CD4-positive, alpha-beta memory T cell (primary cell): ENCODE results near the gene ESPNL. TPM values are rescaled to one million over a fixed set of nuclear protein-coding genes. Genes with fewer than 3 reads are reported as not detected.

Source experiments
- CTCF ChIA-PET: fragments of 350-600 bp; sonication (Branson Sonifier 250); formaldehyde crosslinking; loops from one replicate; lab custom pipeline; 2021; ENCODE audit warnings: inconsistent platforms; ENCODE audit not compliant: partially characterized antibody; lab: Charles Lee
- POLR2A ChIA-PET: fragments of 350-600 bp; sonication (Branson Sonifier 250); formaldehyde crosslinking; loops from one replicate; lab custom pipeline; 2021; ENCODE audit not compliant: partially characterized antibody; lab: Charles Lee
- DNase-seq, 5 donors: peaks; one replicate each; pipeline versions ENCODE4 v3.0.0 to v3.0.0-alpha.2; 2020 to 2022; ENCODE audit warnings: mixed read lengths in 1 of 5
- H3K27ac ChIP-seq: one replicate; pipeline ENCODE4 v1.7.0; 2013; ENCODE audit warnings: low read depth, low read length
- H3K27me3 ChIP-seq: 2 replicates; pipeline ENCODE4 v1.7.0; 2013; ENCODE audit warnings: mild to moderate bottlenecking, low read length, moderate library complexity; ENCODE audit not compliant: insufficient read depth
- H3K36me3 ChIP-seq: 2 replicates; pipeline ENCODE4 v1.7.0; 2013; ENCODE audit warnings: mild to moderate bottlenecking, low read length, moderate library complexity; ENCODE audit not compliant: insufficient read depth
- H3K4me1 ChIP-seq: 2 replicates; pipeline ENCODE4 v1.7.0; 2013; ENCODE audit warnings: mild to moderate bottlenecking, low read length, moderate library complexity; ENCODE audit not compliant: insufficient read depth
- H3K4me3 ChIP-seq, 2 donors: one replicate each; pipeline ENCODE4 v1.7.0; 2013; ENCODE audit warnings: low read length in 2 of 2, mild to moderate bottlenecking in 1 of 2
- H3K9me3 ChIP-seq, 2 donors: one replicate each; pipeline ENCODE4 v1.7.0; 2013; ENCODE audit warnings: low read length in 2 of 2, control low read depth in 1 of 2; ENCODE audit not compliant: control insufficient read depth in 1 of 2
- H3K27ac Mint-ChIP-seq, 7 donors: one replicate each; pipeline ENCODE4 v1.8.0; 2020 to 2021; ENCODE audit warnings: mixed read lengths in 7 of 7, mild to moderate bottlenecking in 6 of 7, inconsistent platforms in 3 of 7, moderate library complexity in 3 of 7
- H3K27me3 Mint-ChIP-seq, 2 donors: one replicate each; pipeline ENCODE4 v1.8.0; 2020 to 2021; ENCODE audit warnings: mixed read lengths in 2 of 2
- H3K36me3 Mint-ChIP-seq, 2 donors: one replicate each; pipeline ENCODE4 v1.8.0; 2020 to 2021; ENCODE audit warnings: mixed read lengths in 2 of 2, inconsistent platforms in 1 of 2, mild to moderate bottlenecking in 1 of 2
- H3K4me1 Mint-ChIP-seq, 4 donors: one replicate each; pipeline ENCODE4 v1.8.0; 2020 to 2021; ENCODE audit warnings: mixed read lengths in 4 of 4, mild to moderate bottlenecking in 1 of 4
- H3K4me3 Mint-ChIP-seq, 8 donors: one replicate each; pipeline ENCODE4 v1.8.0; 2020 to 2021; ENCODE audit warnings: mixed read lengths in 8 of 8, mild to moderate bottlenecking in 7 of 8, moderate library complexity in 6 of 8, inconsistent platforms in 3 of 8
- H3K9me3 Mint-ChIP-seq, 8 donors: one replicate each; pipeline ENCODE4 v1.8.0; 2020 to 2021; ENCODE audit warnings: mixed read lengths in 8 of 8, mild to moderate bottlenecking in 5 of 8, inconsistent platforms in 3 of 8, moderate library complexity in 1 of 8
- intact Hi-C: fragments of 100-400 bp; cut with micrococcal nuclease; formaldehyde crosslinking; loops from one replicate; pipeline ENCODE4 v1.15.1; 2023
- polyA plus RNA-seq, 2 donors: library from polyadenylated mRNA; unstranded; fragments of 300-500 nt; fragmentation: Illumina TruSeq; gene quantifications; one replicate each; pipeline ENCODE4 v1.2.3, GENCODE V29; 2021
- total RNA-seq, 2 experiments: library from RNA; stranded (reverse); gene quantifications; one replicate each; pipeline ENCODE4 v1.2.3, GENCODE V29; 2021

Gene ESPNL
- total and polyA plus RNA-seq, 4 experiments from 2014 or later, result 0.28 to 0.41 TPM; not detected in 2

DNA sequence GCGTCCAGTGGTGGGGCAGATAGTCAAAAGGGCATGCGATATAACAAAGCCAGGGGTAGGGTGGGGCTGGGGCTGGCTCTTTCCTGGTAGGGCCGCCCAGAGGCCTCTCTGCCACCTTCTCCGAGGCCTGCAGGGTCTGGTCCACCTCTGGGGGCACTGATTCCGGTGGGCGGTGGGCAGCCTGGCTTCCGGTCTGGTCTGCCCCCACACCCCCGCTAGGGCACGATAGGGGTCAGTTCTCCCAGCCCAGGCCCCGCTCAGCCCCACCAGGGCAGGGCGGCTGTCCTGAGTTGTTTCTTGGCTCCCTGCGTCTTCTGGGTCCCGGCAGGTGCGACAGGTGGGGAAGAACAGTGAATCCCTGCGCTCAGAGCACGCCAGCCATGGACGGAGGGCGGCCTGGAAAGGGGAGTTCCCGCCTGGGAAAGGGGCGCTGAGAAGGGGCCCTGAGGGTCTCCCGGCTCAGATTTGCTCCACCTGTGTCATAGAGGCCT lies 57.9 kb downstream of the ESPNL start:
- DNase-seq, result no peak
- Mint-ChIP-seq H3K4me1 (peaks cover 4 to 11% (median 6%) of the 10 kb centered on the region in 4 donors), H3K4me3 (peak overlapping the region in 2 of 8 donors; percentile 10 to 29), H3K36me3 (no peaks in the 10 kb centered on the region), H3K27me3 (peaks cover 7 to 9% of the 10 kb centered on the region in 2 donors), H3K27ac (no peak overlapping the region), H3K9me3 (peaks cover 0 to 2% (median 0%) of the 10 kb centered on the region in 8 donors)
- intact Hi-C loops, result no loop called here
- CTCF ChIA-PET, result no interaction called here
- no peaks in the 10 kb centered on the region for H3K36me3 ChIP-seq
- no peak overlapping the region for H3K27ac ChIP-seq
- H3K4me3 ChIP-seq, result no peak overlapping the region
- no peaks in the 10 kb centered on the region for H3K9me3 ChIP-seq
- peaks cover 13% of the 10 kb centered on the region for H3K27me3 ChIP-seq
- POLR2A ChIA-PET, result no interaction called here
- peaks cover 7% of the 10 kb centered on the region for H3K4me1 ChIP-seq

DNA sequence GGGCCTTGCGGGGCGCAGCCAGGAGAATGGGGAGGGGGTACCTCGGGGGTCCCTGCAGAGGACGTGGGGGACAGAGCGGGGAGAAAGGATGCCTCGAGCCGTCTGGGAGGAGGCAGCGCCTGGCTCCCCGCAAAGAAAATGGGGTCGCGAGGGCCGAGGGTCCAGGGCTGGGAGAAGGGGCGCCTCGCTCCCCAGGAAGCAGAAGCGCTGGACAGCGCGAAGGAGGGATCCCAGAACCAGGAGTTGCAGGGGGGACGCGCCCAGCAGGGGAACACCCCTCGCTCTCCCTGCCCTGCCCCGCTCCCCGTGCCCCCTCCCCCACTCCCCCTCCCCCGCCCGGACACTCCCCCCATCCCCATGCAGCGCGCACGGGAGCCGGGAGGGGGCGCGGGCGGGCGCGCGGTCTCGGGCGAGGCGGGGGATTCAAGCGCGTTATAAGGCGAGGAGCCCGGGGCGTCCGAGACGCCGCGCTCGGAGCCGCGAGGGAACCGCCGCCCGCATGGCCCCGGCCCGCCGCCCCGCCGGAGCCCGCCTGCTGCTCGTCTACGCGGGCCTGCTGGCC lies 58.5 kb downstream of the ESPNL start, which contains the start of gene ERFE:
Gene ERFE (plus strand): TSS at position 462 of the 562 bp plus-strand sequence. CDS start 38 bp downstream, at position 500.
- Histone ChIP-seq H3K36me3 (no peaks in the 10 kb centered on the region), H3K27ac (no peak within 1 kb of the TSS), H3K27me3 (peaks cover 13% of the 10 kb centered on the region), H3K9me3 (no peaks in the 10 kb centered on the region), H3K4me3 (no peak within 1 kb of the TSS), H3K4me1 (peaks cover 7% of the 10 kb centered on the region)
- ChIA-PET CTCF (no interaction called here), POLR2A (no interaction called here)
- peaks cover 0 to 2% (median 0%) of the 10 kb centered on the region in 8 donors for H3K9me3 Mint-ChIP-seq
- H3K36me3 Mint-ChIP-seq, result no peaks in the 10 kb centered on the region
- peaks cover 9% of the 10 kb centered on the region in 2 donors for H3K27me3 Mint-ChIP-seq
- H3K4me3 Mint-ChIP-seq, result peak within 1 kb of the TSS; percentile 44 to 80 (median 73)
- intact Hi-C loops, result no loop called here
- H3K27ac Mint-ChIP-seq, result no peak within 1 kb of the TSS
- peaks cover 4 to 11% (median 6%) of the 10 kb centered on the region in 4 donors for H3K4me1 Mint-ChIP-seq
- DNase-seq, result peak in 4 of 5 donors; percentile 32 to 43 (median 38)

GRCh38 chr2:238159071-238159539 lies 59.0 kb downstream of the ESPNL start:
- DNase-seq, result no peak
- H3K27ac ChIP-seq, result no peak overlapping the region
- Mint-ChIP-seq H3K4me3 (peak overlapping the region; percentile 44 to 80 (median 73)), H3K4me1 (peaks cover 4 to 11% (median 6%) of the 10 kb centered on the region in 4 donors), H3K27ac (no peak overlapping the region), H3K9me3 (peaks cover 0 to under 1% (median 0%) of the 10 kb centered on the region in 8 donors), H3K36me3 (no peaks in the 10 kb centered on the region), H3K27me3 (peaks cover 9% of the 10 kb centered on the region in 2 donors)
- no peaks in the 10 kb centered on the region for H3K9me3 ChIP-seq
- ChIA-PET POLR2A (no interaction called here), CTCF (no interaction called here)
- no peaks in the 10 kb centered on the region for H3K36me3 ChIP-seq
- intact Hi-C loops, result no loop called here
- peaks cover 7% of the 10 kb centered on the region for H3K4me1 ChIP-seq
- peaks cover 13% of the 10 kb centered on the region for H3K27me3 ChIP-seq
- H3K4me3 ChIP-seq, result no peak overlapping the region

DNA sequence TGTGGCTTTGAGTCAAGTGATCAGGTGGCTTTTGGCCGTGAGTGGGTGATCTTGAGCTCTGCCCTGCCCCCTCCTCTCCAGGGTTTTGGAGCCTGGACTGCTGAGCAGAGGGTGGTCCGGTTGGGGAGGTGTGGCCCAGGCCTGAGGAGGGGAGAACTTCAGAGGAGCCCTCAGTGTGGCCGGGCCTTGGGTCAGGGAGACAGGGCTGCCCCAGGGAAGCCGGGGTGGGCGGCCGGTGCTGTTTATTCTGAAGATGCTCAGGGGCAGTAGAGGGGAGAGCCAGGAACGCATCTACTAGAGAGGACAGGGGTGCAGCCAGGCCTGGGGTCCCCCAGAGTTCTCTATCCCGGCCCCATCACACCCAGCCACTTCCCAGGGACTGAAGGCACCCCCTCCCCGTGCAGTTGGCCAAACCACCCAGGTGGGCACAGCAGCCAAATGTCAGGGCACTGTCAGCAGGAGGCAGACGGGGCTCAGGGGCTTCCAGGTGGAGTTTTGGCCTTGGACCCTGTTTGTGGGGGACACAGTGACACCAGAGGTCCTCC lies 59.6 kb downstream of the ESPNL start:
- Histone ChIP-seq H3K27ac (no peak overlapping the region), H3K9me3 (no peaks in the 10 kb centered on the region), H3K4me1 (peaks cover 7% of the 10 kb centered on the region), H3K4me3 (no peak overlapping the region), H3K36me3 (no peaks in the 10 kb centered on the region), H3K27me3 (peaks cover 13% of the 10 kb centered on the region)
- peak overlapping the region in 7 of 8 donors; percentile 29 to 80 (median 70) for H3K4me3 Mint-ChIP-seq
- ChIA-PET CTCF (no interaction called here), POLR2A (no interaction called here)
- H3K36me3 Mint-ChIP-seq, result no peaks in the 10 kb centered on the region
- no peak for DNase-seq
- intact Hi-C loops, result loop anchor here (1.0 kb wide), 1 partner anchor 104 kb away; no protein-coding TSS in a partner anchor
- H3K4me1 Mint-ChIP-seq, result peaks cover 4 to 15% (median 7%) of the 10 kb centered on the region in 4 donors
- peaks cover 11 to 12% of the 10 kb centered on the region in 2 donors for H3K27me3 Mint-ChIP-seq
- H3K27ac Mint-ChIP-seq, result no peak overlapping the region
- no peaks in the 10 kb centered on the region for H3K9me3 Mint-ChIP-seq

GRCh38 chr2:238160206-238161129 lies 60.3 kb downstream of the ESPNL start:
- Histone ChIP-seq H3K27ac (no peak overlapping the region), H3K4me3 (no peak overlapping the region), H3K4me1 (peaks cover 7% of the 10 kb centered on the region), H3K27me3 (peaks cover 13% of the 10 kb centered on the region), H3K36me3 (no peaks in the 10 kb centered on the region), H3K9me3 (no peaks in the 10 kb centered on the region)
- H3K4me3 Mint-ChIP-seq, result peak overlapping the region in 1 of 8 donors; percentile 76
- H3K27me3 Mint-ChIP-seq, result peaks cover 16 to 17% of the 10 kb centered on the region in 2 donors
- ChIA-PET POLR2A (no interaction called here), CTCF (no interaction called here)
- intact Hi-C loops, result loop anchor here (1.0 kb wide), 1 partner anchor 103 kb away; no protein-coding TSS in a partner anchor
- H3K27ac Mint-ChIP-seq, result no peak overlapping the region
- H3K36me3 Mint-ChIP-seq, result no peaks in the 10 kb centered on the region
- DNase-seq, result no peak
- H3K9me3 Mint-ChIP-seq, result no peaks in the 10 kb centered on the region
- peaks cover 4 to 18% (median 12%) of the 10 kb centered on the region in 4 donors for H3K4me1 Mint-ChIP-seq

GRCh38 chr2:238161291-238162051 lies 61.3 kb downstream of the ESPNL start:
- Mint-ChIP-seq H3K4me3 (peak overlapping the region in 1 of 8 donors; percentile 13), H3K4me1 (peaks cover 4 to 19% (median 12%) of the 10 kb centered on the region in 4 donors), H3K36me3 (no peaks in the 10 kb centered on the region), H3K27me3 (peaks cover 16 to 17% of the 10 kb centered on the region in 2 donors), H3K9me3 (no peaks in the 10 kb centered on the region), H3K27ac (no peak overlapping the region)
- Histone ChIP-seq H3K4me3 (no peak overlapping the region), H3K27me3 (peaks cover 13% of the 10 kb centered on the region), H3K27ac (no peak overlapping the region), H3K36me3 (no peaks in the 10 kb centered on the region), H3K4me1 (peaks cover 7% of the 10 kb centered on the region), H3K9me3 (no peaks in the 10 kb centered on the region)
- ChIA-PET CTCF (no interaction called here), POLR2A (no interaction called here)
- DNase-seq, result no peak
- intact Hi-C loops, result no loop called here
